GM12878 (cell line): ENCODE results near the gene IL10RA. TPM values are rescaled to one million over a fixed set of nuclear protein-coding genes. Genes with fewer than 3 reads are reported as not detected.
A peak's percentile ranks its signal among the peaks of the same experiment; 100 is the strongest.

Source experiments
- ATAC-seq: fragments of 200-7000 bp; cut with Tn5 transposase; 3 replicates; pipeline ENCODE4 v1.9.1; 2020; ENCODE audit warnings: mild to moderate bottlenecking, moderate library complexity
- BruUV-seq: library from RNA; stranded (reverse); fragments of 400-500 nt; replicated peaks from 2 replicates; lab custom pipeline; 2021; lab: Mats Ljungman, UMichigan
- CTCF ChIA-PET: fragments of 300-600 bp; sonication (Branson Sonifier 250); formaldehyde crosslinking; extraction: SDS; loops from one replicate; lab custom pipeline; 2021; ENCODE audit warnings: inconsistent platforms; lab: Yijun Ruan, JAX
- POLR2A ChIA-PET: fragments of 350-600 bp; formaldehyde crosslinking; extraction: SDS; loops from one replicate; lab custom pipeline; 2021; ENCODE audit warnings: inconsistent platforms; lab: Charles Lee
- RAD21 ChIA-PET: fragments of 300-600 bp; sonication (Branson Sonifier 250); formaldehyde crosslinking; loops from one replicate; lab custom pipeline; 2023; ENCODE audit warnings: antibody characterized with exemption; ENCODE audit not compliant: unreplicated experiment; lab: Charles Lee
- SMC1A ChIA-PET: fragments of 300-600 bp; sonication (Branson Sonifier 250); formaldehyde crosslinking; loops from one replicate; lab custom pipeline; 2023; ENCODE audit not compliant: unreplicated experiment, uncharacterized antibody; lab: Charles Lee
- DNase-seq: peaks from one replicate; pipeline ENCODE4 v3.0.0-alpha.2; 2011; ENCODE audit warnings: low read depth, low spot score
- FAIRE-seq: peaks from 3 replicates; lab custom pipeline; 2011; peaks lifted over from hg19 to GRCh38; lab: Jason Lieb, UNC
- H2AFZ ChIP-seq: 2 replicates; pipeline ENCODE4 v1.6.0; 2011; ENCODE audit warnings: low read depth, low read length, control low read depth; ENCODE audit not compliant: control insufficient read depth
- H3K27ac ChIP-seq: 2 replicates; pipeline ENCODE4 v1.5.1; 2011; ENCODE audit warnings: control low read depth; ENCODE audit not compliant: control insufficient read depth, insufficient read depth
- H3K27me3 ChIP-seq, 2 experiments: replicated peaks in 1 of 2; 2 replicates each; pipeline versions ENCODE4 v1.6.0 to v1.6.1; 2011; ENCODE audit warnings: low read length in 1 of 2; ENCODE audit not compliant: control insufficient read depth in 2 of 2, insufficient read depth in 2 of 2
- H3K36me3 ChIP-seq, 2 experiments: 2 replicates each; pipeline ENCODE4 v1.5.1; 2011; ENCODE audit warnings: low read length in 1 of 2; ENCODE audit not compliant: control insufficient read depth in 2 of 2, insufficient read depth in 2 of 2
- H3K4me1 ChIP-seq: 2 replicates; pipeline ENCODE4 v1.6.1; 2011; ENCODE audit warnings: mild to moderate bottlenecking, low read length, moderate library complexity, mixed read lengths; ENCODE audit not compliant: control insufficient read depth, insufficient read depth
- H3K4me2 ChIP-seq: 2 replicates; pipeline ENCODE4 v1.6.0; 2011; ENCODE audit warnings: control low read depth; ENCODE audit not compliant: control insufficient read depth, insufficient read depth
- H3K4me3 ChIP-seq: fragments of 200-600 bp; sonication (generic); 2 replicates; pipeline ENCODE4 v1.5.1; 2016
- H3K79me2 ChIP-seq: 2 replicates; pipeline ENCODE4 v1.6.0; 2011; ENCODE audit warnings: low read length; ENCODE audit not compliant: control insufficient read depth, insufficient read depth
- H3K9ac ChIP-seq: 2 replicates; pipeline ENCODE4 v1.8.0; 2011; ENCODE audit warnings: low read length, control low read depth, mixed read lengths; ENCODE audit not compliant: control insufficient read depth, insufficient read depth
- H3K9me3 ChIP-seq: replicated peaks from 3 replicates; pipeline ENCODE4 v1.5.1; 2011; ENCODE audit warnings: mild to moderate bottlenecking, low read length; ENCODE audit not compliant: control insufficient read depth, insufficient read depth
- H4K20me1 ChIP-seq: 2 replicates; pipeline ENCODE4 v1.6.0; 2011; ENCODE audit not compliant: control insufficient read depth, insufficient read depth
- ATF7 ChIP-seq: fragments of 450-650 bp; IDR thresholded peaks from 2 replicates; pipeline ENCODE4 v1.6.1; 2016; ENCODE audit warnings: low read depth, mild to moderate bottlenecking
- IKZF2 ChIP-seq, 2 experiments: fragments of 450-650 bp; IDR thresholded peaks; 2 replicates each; pipeline ENCODE4 v1.6.1; 2017; ENCODE audit warnings: mild to moderate bottlenecking in 2 of 2, moderate library complexity in 2 of 2
- LARP7 ChIP-seq: fragments of 450-650 bp; IDR thresholded peaks from 2 replicates; pipeline ENCODE4 v1.6.1; 2017; ENCODE audit warnings: mild to moderate bottlenecking
- NR2C2 ChIP-seq: IDR thresholded peaks from 2 replicates; pipeline ENCODE4 v1.6.1; 2011; ENCODE audit warnings: borderline replicate concordance, low read depth; ENCODE audit not compliant: control insufficient read depth, insufficient read length
- RUNX3 ChIP-seq: IDR thresholded peaks from 2 replicates; pipeline ENCODE4 v1.6.1; 2012; ENCODE audit warnings: low read length, inconsistent platforms
- SREBF1 ChIP-seq: IDR thresholded peaks from 2 replicates; pipeline ENCODE4 v1.6.1; 2012; ENCODE audit warnings: mild to moderate bottlenecking, low read length
- TCF7 ChIP-seq: IDR thresholded peaks from 2 replicates; pipeline ENCODE4 v1.6.1; 2014; ENCODE audit warnings: antibody characterized with exemption, borderline replicate concordance
- WGBS: methylation state at CpG from one replicate; pipeline ENCODE4 v1.1.6; 2016; ENCODE audit warnings: low lambda C conversion rate; ENCODE audit not compliant: insufficient replicate concordance, insufficient coverage; ENCODE audit errors: missing lambda C conversion rate; 5-methylcytosine and 5-hydroxymethylcytosine counted together
- in situ Hi-C: fragments of 300-500 bp; cut with MboI; formaldehyde crosslinking; loops from 9 replicates; pipeline ENCODE4 v1.14.3; 2018; ENCODE audit warnings: mixed read lengths
- intact Hi-C: fragments of 100-400 bp; cut with micrococcal nuclease; formaldehyde crosslinking; loops from one replicate; pipeline ENCODE4 v1.14.2; 2022; ENCODE audit not compliant: unreplicated experiment
- polyA plus RNA-seq, 11 experiments: library from polyadenylated mRNA; depleted of rRNA in 4 of 11; unstranded in 6 of 11; stranded (reverse) in 5 of 11; fragments of >200 nt; fragmentation: Nextera tagmentation in 4 of 11; fragmentation: Illumina TruSeq in 1 of 11; extraction: Ambion mirVana in 4 of 11; extraction: Trizol in 1 of 11; gene quantifications; 1 replicate in 1 of 11; 2 replicates in 10 of 11; pipeline versions ENCODE4 v1.2.1 to v1.2.3, GENCODE V29; 2011 to 2016; ENCODE audit warnings: inconsistent platforms in 2 of 11, missing spikeins in 2 of 11, low read depth in 1 of 11
- total RNA-seq, 4 experiments: library from RNA; depleted of rRNA in 3 of 4; stranded (reverse); fragments of >200 nt in 3 of 4; fragmentation: Illumina TruSeq in 1 of 4; extraction: Trizol in 1 of 4; gene quantifications; 2 replicates each; pipeline versions ENCODE4 v1.2.1 to v1.2.3, GENCODE V29; 2013 to 2021
- TF ChIP-seq, protein P1 (sequence below): fragments of 450-650 bp; conservative IDR thresholded peaks from 2 replicates; pipeline ENCODE4 v1.6.1; 2017; ENCODE audit warnings: mild to moderate bottlenecking, moderate library complexity
- TF ChIP-seq, protein P2 (sequence below): IDR thresholded peaks from 2 replicates; pipeline ENCODE4 v1.6.1; 2011; ENCODE audit warnings: mild to moderate bottlenecking, low read depth, low read length, moderate library complexity; ENCODE audit not compliant: insufficient replicate concordance
- TF ChIP-seq, protein P3 (sequence below): fragments of 450-650 bp; IDR thresholded peaks from 2 replicates; pipeline ENCODE4 v1.6.1; 2016; ENCODE audit warnings: mild to moderate bottlenecking, moderate library complexity, borderline replicate concordance

IL10RA gene
- total and polyA plus RNA-seq, 10 of the 15 experiments (the other 5 are each of a cell fraction or from before 2014, with no cell fraction given) = 0.77 to 45.9 (median 9.6) TPM

- Histone ChIP-seq H3K4me1 (peaks cover 34% of the 10 kb centered on the region), H3K4me2 (peak overlapping the region; percentile 2; the same call in 1 of the 2 replicates), H3K4me3 (no peak overlapping the region), H3K79me2 (no peaks in the 10 kb centered on the region), H3K36me3 (no peaks in the 10 kb centered on the region)
- intact Hi-C loops = no loop called here
- ChIA-PET POLR2A (interaction anchor here (1.1 to 1.5 kb wide), 3 partner anchors 11 to 30 kb away, joined by 3 to 5 read pairs (median 4); no protein-coding TSS in a partner anchor), CTCF (interaction anchor here (0.6 to 1.5 kb wide), 12 partner anchors 15 to 209 kb away, joined by 3 to 9 read pairs (median 4); partner anchors contain the start of gene IL10RA)
- TF ChIP-seq ATF7 = no peak
- peak; percentile 43 for TF ChIP-seq RUNX3
- no peak for TF ChIP-seq NR2C2
- peak in 1 of 2 experiments; percentile 26; a peak in 1 of 4 replicates for TF ChIP-seq IKZF2 (IDR thresholded peaks at IDR 0.05)
- no peak for TF ChIP-seq SREBF1
- TF ChIP-seq LARP7 = no peak
- TF ChIP-seq, protein P1, sequence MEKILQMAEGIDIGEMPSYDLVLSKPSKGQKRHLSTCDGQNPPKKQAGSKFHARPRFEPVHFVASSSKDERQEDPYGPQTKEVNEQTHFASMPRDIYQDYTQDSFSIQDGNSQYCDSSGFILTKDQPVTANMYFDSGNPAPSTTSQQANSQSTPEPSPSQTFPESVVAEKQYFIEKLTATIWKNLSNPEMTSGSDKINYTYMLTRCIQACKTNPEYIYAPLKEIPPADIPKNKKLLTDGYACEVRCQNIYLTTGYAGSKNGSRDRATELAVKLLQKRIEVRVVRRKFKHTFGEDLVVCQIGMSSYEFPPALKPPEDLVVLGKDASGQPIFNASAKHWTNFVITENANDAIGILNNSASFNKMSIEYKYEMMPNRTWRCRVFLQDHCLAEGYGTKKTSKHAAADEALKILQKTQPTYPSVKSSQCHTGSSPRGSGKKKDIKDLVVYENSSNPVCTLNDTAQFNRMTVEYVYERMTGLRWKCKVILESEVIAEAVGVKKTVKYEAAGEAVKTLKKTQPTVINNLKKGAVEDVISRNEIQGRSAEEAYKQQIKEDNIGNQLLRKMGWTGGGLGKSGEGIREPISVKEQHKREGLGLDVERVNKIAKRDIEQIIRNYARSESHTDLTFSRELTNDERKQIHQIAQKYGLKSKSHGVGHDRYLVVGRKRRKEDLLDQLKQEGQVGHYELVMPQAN = no peak
- no peak for TF ChIP-seq TCF7
- TF ChIP-seq, protein P2, sequence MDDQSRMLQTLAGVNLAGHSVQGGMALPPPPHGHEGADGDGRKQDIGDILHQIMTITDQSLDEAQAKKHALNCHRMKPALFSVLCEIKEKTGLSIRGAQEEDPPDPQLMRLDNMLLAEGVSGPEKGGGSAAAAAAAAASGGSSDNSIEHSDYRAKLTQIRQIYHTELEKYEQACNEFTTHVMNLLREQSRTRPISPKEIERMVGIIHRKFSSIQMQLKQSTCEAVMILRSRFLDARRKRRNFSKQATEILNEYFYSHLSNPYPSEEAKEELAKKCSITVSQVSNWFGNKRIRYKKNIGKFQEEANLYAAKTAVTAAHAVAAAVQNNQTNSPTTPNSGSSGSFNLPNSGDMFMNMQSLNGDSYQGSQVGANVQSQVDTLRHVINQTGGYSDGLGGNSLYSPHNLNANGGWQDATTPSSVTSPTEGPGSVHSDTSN = no peak
- TF ChIP-seq, protein P3, sequence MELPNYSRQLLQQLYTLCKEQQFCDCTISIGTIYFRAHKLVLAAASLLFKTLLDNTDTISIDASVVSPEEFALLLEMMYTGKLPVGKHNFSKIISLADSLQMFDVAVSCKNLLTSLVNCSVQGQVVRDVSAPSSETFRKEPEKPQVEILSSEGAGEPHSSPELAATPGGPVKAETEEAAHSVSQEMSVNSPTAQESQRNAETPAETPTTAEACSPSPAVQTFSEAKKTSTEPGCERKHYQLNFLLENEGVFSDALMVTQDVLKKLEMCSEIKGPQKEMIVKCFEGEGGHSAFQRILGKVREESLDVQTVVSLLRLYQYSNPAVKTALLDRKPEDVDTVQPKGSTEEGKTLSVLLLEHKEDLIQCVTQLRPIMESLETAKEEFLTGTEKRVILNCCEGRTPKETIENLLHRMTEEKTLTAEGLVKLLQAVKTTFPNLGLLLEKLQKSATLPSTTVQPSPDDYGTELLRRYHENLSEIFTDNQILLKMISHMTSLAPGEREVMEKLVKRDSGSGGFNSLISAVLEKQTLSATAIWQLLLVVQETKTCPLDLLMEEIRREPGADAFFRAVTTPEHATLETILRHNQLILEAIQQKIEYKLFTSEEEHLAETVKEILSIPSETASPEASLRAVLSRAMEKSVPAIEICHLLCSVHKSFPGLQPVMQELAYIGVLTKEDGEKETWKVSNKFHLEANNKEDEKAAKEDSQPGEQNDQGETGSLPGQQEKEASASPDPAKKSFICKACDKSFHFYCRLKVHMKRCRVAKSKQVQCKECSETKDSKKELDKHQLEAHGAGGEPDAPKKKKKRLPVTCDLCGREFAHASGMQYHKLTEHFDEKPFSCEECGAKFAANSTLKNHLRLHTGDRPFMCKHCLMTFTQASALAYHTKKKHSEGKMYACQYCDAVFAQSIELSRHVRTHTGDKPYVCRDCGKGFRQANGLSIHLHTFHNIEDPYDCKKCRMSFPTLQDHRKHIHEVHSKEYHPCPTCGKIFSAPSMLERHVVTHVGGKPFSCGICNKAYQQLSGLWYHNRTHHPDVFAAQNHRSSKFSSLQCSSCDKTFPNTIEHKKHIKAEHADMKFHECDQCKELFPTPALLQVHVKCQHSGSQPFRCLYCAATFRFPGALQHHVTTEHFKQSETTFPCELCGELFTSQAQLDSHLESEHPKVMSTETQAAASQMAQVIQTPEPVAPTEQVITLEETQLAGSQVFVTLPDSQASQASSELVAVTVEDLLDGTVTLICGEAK = no peak
- TF ChIP-seq, all 136 proteins: peak for 2
- 5% methylated on average over 4 of the region's 4 CpGs for WGBS
- ChIA-PET SMC1A (interaction anchor here (1.1 to 1.9 kb wide), 11 partner anchors 9 to 69 kb away, joined by 3 to 14 read pairs (median 4); no protein-coding TSS in a partner anchor), RAD21 (interaction anchor here (0.7 to 1.4 kb wide), 6 partner anchors 14 to 69 kb away, joined by 3 to 4 read pairs (median 3); no protein-coding TSS in a partner anchor)
- no peak for DNase-seq
- Histone ChIP-seq H2AFZ (no peak overlapping the region), H3K9me3 (peaks cover 17% of the 10 kb centered on the region; the same call in 2 of the 3 replicates), H4K20me1 (no peaks in the 10 kb centered on the region), H3K9ac (no peak overlapping the region), H3K27ac (no peak overlapping the region), H3K27me3 (no peaks in the 10 kb centered on the region)
- in situ Hi-C loops = no loop called here
- no TSS peak for BruUV-seq
- FAIRE-seq = no peak
- ATAC-seq = no peak
Observed at GRCh38 chr11:118016104-118016503, 29.9 kb downstream of the IL10RA start.
